Measurements from ENCODE around the gene IFT22.
"Not testable (repeated sequence)": the region's sequence is repeated elsewhere in the genome, so short reads cannot be mapped to it uniquely, and the experiment has no call there.

Gene IFT22

DNA sequence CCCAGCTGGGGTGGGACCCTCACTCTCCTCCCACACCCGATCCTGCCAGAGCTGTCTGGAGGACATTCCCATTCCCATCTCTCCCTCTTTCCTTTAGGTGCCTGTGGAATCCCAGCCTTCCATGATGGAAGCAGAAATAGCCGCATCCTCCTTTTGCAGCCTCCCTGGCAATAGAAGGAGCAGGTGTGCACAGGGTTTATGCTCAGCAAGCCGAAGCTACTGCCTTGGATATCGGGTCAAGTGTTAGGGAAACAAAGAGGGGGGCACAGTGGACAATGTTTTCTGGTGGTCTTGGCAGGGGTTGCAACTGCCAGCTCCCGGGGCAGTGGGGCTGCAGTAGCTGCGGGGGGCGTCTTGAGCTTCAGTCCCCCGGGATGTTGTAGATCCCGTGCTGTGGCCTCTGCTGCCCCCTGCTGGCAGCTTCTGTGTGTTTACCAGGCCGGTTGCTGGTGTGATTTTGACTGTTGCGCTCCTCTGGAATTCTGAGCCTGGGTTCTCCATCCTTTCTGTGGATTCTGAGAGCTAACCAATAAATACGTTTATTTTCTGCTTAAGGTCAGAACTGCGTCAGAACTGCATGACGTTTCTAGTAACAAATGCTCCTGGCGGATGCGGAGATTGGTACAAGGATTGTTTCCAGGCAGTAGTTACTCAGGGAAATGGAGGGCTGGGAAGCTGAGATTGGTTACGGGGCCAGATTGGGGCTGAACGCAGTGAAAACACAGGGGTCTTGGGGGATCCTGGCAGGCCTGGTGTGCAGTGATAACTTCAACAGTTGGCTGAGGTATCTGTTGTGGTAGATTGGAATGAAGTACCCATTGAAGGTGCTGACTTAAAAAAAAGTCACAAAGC lies 31.2 kb downstream of the IFT22 start:
- Histone ChIP-seq H3K4me2 (ENCODE audit: insufficient read depth, low read length) (0 out of 2 replicates have a peak overlapping the region, but pooled peaks have one; percentile 28), H3K4me1 (ENCODE audit: insufficient read depth, low read length) (peaks cover 18% of the 10 kb centered on the region), H2AFZ (ENCODE audit: low read depth, low read length) (0 out of 2 replicates have a peak overlapping the region, but pooled peaks have one; percentile 6), H3K27me3 (ENCODE audit: insufficient read depth, low read length, poor library complexity) (peaks cover 15% of the 10 kb centered on the region)
- H3K4me3 ChIP-seq (ENCODE audit: low read depth in 1 of 2, low read length in 2 of 2); H3K9ac ChIP-seq (ENCODE audit: low read depth, low read length); H3K79me2 ChIP-seq (ENCODE audit: insufficient read depth, low read length); H3K9me3 ChIP-seq (ENCODE audit: insufficient read depth, low read length, severe bottlenecking); H3K36me3 ChIP-seq (ENCODE audit: insufficient read depth, low read length); H4K20me1 ChIP-seq (ENCODE audit: insufficient read depth, low read length); H3K27ac ChIP-seq (ENCODE audit: low read length): not testable (repeated sequence)
- DNase-seq (peak; percentile 69), ATAC-seq (ENCODE audit: insufficient read depth, low read depth) (peak; percentile 87)
- TF ChIP-seq, protein P1, sequence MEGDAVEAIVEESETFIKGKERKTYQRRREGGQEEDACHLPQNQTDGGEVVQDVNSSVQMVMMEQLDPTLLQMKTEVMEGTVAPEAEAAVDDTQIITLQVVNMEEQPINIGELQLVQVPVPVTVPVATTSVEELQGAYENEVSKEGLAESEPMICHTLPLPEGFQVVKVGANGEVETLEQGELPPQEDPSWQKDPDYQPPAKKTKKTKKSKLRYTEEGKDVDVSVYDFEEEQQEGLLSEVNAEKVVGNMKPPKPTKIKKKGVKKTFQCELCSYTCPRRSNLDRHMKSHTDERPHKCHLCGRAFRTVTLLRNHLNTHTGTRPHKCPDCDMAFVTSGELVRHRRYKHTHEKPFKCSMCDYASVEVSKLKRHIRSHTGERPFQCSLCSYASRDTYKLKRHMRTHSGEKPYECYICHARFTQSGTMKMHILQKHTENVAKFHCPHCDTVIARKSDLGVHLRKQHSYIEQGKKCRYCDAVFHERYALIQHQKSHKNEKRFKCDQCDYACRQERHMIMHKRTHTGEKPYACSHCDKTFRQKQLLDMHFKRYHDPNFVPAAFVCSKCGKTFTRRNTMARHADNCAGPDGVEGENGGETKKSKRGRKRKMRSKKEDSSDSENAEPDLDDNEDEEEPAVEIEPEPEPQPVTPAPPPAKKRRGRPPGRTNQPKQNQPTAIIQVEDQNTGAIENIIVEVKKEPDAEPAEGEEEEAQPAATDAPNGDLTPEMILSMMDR (IDR thresholded peaks at IDR 0.05; ENCODE audit: borderline replicate concordance, extremely low read depth, low read length, poor library complexity, severe bottlenecking), result peak; percentile 66

DNA sequence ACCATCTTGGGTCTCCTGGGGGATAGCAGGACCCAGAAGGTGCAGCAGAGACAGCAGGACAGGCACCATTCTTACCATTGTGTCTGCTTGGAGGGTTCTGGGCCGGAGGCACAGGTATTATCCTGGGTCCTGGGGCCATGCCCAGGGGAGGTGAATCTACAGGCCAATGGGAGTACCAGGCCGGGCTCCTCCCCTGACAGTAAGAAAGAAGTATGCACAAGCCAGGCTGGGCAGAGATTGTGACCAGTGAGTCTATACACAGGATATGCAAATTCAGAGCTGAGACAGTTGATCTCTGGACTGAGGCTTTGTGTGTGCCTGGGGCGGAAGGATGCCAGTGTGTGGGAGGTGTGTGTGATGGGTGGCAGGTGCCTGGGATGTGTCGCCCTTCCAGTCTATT lies 31.9 kb downstream of the IFT22 start:
- H3K36me3 ChIP-seq (ENCODE audit: insufficient read depth, low read length); H3K9me3 ChIP-seq (ENCODE audit: insufficient read depth, low read length, severe bottlenecking); H3K9ac ChIP-seq (ENCODE audit: low read depth, low read length); H3K27ac ChIP-seq (ENCODE audit: low read length); H2AFZ ChIP-seq (ENCODE audit: low read depth, low read length); H3K4me2 ChIP-seq (ENCODE audit: insufficient read depth, low read length); H3K79me2 ChIP-seq (ENCODE audit: insufficient read depth, low read length); H3K4me3 ChIP-seq (ENCODE audit: low read depth in 1 of 2, low read length in 2 of 2); H4K20me1 ChIP-seq (ENCODE audit: insufficient read depth, low read length); ATAC-seq (ENCODE audit: insufficient read depth, low read depth); DNase-seq: not testable (repeated sequence)
- Histone ChIP-seq H3K27me3 (ENCODE audit: insufficient read depth, low read length, poor library complexity) (peaks cover 14% of the 10 kb centered on the region), H3K4me1 (ENCODE audit: insufficient read depth, low read length) (peaks cover 18% of the 10 kb centered on the region)

DNA sequence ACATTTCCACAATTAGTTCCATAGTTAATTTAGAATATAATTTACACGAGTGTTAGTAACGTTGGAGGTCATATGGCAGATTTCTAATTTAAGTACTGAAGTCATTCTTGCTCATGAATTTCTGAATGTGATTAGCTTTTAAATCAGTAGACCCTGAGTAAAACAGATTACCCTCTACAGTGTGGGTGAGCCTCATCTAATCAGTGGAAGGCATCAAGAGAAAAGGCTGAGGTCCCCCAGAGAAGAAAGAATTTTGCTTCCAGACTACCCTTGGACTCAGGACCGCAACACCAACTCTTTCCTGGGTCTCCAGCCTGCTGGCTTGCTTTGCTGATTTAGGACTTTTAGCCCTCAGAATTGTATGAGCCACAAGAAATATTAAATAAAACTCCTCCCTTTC lies 33.2 kb downstream of the IFT22 start:
- Histone ChIP-seq H3K36me3 (ENCODE audit: insufficient read depth, low read length) (no peaks in the 10 kb centered on the region), H3K4me3 (ENCODE audit: low read depth in 1 of 2, low read length in 2 of 2) (no peak overlapping the region), H3K4me1 (ENCODE audit: insufficient read depth, low read length) (peaks cover 18% of the 10 kb centered on the region), H3K9ac (ENCODE audit: low read depth, low read length) (no peak overlapping the region), H3K9me3 (ENCODE audit: insufficient read depth, low read length, severe bottlenecking) (no peaks in the 10 kb centered on the region), H4K20me1 (ENCODE audit: insufficient read depth, low read length) (no peaks in the 10 kb centered on the region), H3K27me3 (ENCODE audit: insufficient read depth, low read length, poor library complexity) (peaks cover 3% of the 10 kb centered on the region), H3K4me2 (ENCODE audit: insufficient read depth, low read length) (no peak overlapping the region), H3K79me2 (ENCODE audit: insufficient read depth, low read length) (no peaks in the 10 kb centered on the region), H2AFZ (ENCODE audit: low read depth, low read length) (no peak overlapping the region), H3K27ac (ENCODE audit: low read length) (no peak overlapping the region)
- no peak for DNase-seq
- no peak for ATAC-seq (ENCODE audit: insufficient read depth, low read depth)
- TF ChIP-seq, protein P1 (IDR thresholded peaks at IDR 0.05; ENCODE audit: borderline replicate concordance, extremely low read depth, low read length, poor library complexity, severe bottlenecking), result no peak
- no peak for TF ChIP-seq EZH2 (IDR thresholded peaks at IDR 0.05; ENCODE audit: borderline replicate concordance, low read depth, low read length, severe bottlenecking)

DNA sequence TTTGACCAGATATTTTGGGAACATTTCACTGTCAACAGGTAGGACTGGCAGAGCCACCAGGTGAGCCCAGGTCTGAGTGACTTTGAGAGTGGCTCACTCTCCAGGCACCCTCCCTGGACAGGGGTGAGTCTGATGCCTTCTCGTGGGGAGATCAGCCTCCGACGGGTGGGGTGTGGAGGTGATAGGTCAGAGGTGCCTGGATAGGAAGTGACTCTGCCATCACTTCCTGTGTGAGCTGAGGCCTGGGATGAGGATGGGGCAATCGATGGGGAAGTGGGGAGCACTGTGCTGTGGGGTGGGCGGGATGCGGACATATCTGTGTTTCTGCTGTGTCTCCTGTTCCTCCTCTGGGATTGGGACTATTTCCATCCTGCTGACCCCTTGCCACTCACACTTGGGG lies 34.6 kb downstream of the IFT22 start:
- Histone ChIP-seq H3K9me3 (ENCODE audit: insufficient read depth, low read length, severe bottlenecking) (no peaks in the 10 kb centered on the region), H3K9ac (ENCODE audit: low read depth, low read length) (no peak overlapping the region), H3K4me2 (ENCODE audit: insufficient read depth, low read length) (peak overlapping the region; percentile 16; the same call in 1 of the 2 replicates), H3K4me1 (ENCODE audit: insufficient read depth, low read length) (peaks cover 24% of the 10 kb centered on the region), H3K27ac (ENCODE audit: low read length) (no peak overlapping the region), H3K27me3 (ENCODE audit: insufficient read depth, low read length, poor library complexity) (no peaks in the 10 kb centered on the region), H4K20me1 (ENCODE audit: insufficient read depth, low read length) (no peaks in the 10 kb centered on the region), H2AFZ (ENCODE audit: low read depth, low read length) (0 out of 2 replicates have a peak overlapping the region, but pooled peaks have one; percentile 31), H3K79me2 (ENCODE audit: insufficient read depth, low read length) (no peaks in the 10 kb centered on the region), H3K4me3 (ENCODE audit: low read depth in 1 of 2, low read length in 2 of 2) (no peak overlapping the region), H3K36me3 (ENCODE audit: insufficient read depth, low read length) (no peaks in the 10 kb centered on the region)
- ATAC-seq (ENCODE audit: insufficient read depth, low read depth) (no peak), DNase-seq (no peak)
- TF ChIP-seq, protein P1 (IDR thresholded peaks at IDR 0.05; ENCODE audit: borderline replicate concordance, extremely low read depth, low read length, poor library complexity, severe bottlenecking), result no peak
- no peak for TF ChIP-seq EZH2 (IDR thresholded peaks at IDR 0.05; ENCODE audit: borderline replicate concordance, low read depth, low read length, severe bottlenecking)

DNA sequence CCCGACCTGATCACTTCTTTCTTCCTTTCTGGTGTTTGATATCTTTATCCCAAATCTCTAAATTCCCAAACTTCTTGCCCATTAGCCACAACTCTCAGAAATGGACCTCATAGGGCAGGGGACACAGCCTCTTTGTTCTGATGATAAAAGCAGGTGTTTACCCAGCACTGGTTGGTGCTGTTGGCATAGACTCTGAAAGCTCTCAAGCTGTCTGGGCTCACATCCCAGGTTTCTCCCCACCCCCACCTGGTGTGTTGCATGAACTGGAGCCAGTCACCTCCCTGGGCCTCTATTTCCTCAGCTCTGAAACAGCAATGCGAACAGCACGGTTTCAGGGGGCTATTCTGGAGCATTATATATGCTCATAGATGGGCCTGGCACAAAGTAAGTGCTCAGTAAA lies 35.7 kb downstream of the IFT22 start:
- not testable (repeated sequence) for H4K20me1 ChIP-seq (ENCODE audit: insufficient read depth, low read length); H3K4me3 ChIP-seq (ENCODE audit: low read depth in 1 of 2, low read length in 2 of 2); H3K27ac ChIP-seq (ENCODE audit: low read length); DNase-seq; H3K9me3 ChIP-seq (ENCODE audit: insufficient read depth, low read length, severe bottlenecking); H3K9ac ChIP-seq (ENCODE audit: low read depth, low read length); H2AFZ ChIP-seq (ENCODE audit: low read depth, low read length); ATAC-seq (ENCODE audit: insufficient read depth, low read depth); H3K27me3 ChIP-seq (ENCODE audit: insufficient read depth, low read length, poor library complexity); H3K4me2 ChIP-seq (ENCODE audit: insufficient read depth, low read length); H3K79me2 ChIP-seq (ENCODE audit: insufficient read depth, low read length); H3K36me3 ChIP-seq (ENCODE audit: insufficient read depth, low read length)
- peaks cover 24% of the 10 kb centered on the region for H3K4me1 ChIP-seq (ENCODE audit: insufficient read depth, low read length)

Data from DND-41 (cell line).